HCT116 (cell line): ENCODE data around the gene CDH13. TPM values are rescaled to one million over a fixed set of nuclear protein-coding genes. Genes with fewer than 3 reads are reported as not detected.

Experiments used
- ATAC-seq: fragments of 200-7000 bp; cut with Tn5 transposase; 2 replicates; pipeline ENCODE4 v1.9.1; 2020; ENCODE audit warnings: mild to moderate bottlenecking, moderate library complexity
- BruUV-seq: library from RNA; stranded (reverse); fragments of 400-500 nt; replicated peaks from 2 replicates; lab custom pipeline; 2021; lab: Mats Ljungman, UMichigan
- CTCF ChIA-PET: fragments of 300-600 bp; sonication (Branson Sonifier 250); formaldehyde crosslinking; loops from one replicate; lab custom pipeline; 2021; ENCODE audit warnings: antibody characterized with exemption; lab: Charles Lee
- POLR2A ChIA-PET: fragments of 300-600, 350-600 bp; sonication (Branson Sonifier 250); formaldehyde crosslinking; loops from one replicate; lab custom pipeline; 2021; ENCODE audit warnings: antibody characterized with exemption; lab: Charles Lee
- RAD21 ChIA-PET, 2 experiments: fragments of 300-600 bp; sonication (Branson Sonifier 250); formaldehyde crosslinking; loops; one replicate each; lab custom pipeline; 2023; ENCODE audit warnings: low total read pairs in 2 of 2; ENCODE audit not compliant: uncharacterized antibody in 2 of 2, unreplicated experiment in 2 of 2, low non-redundant PET in 1 of 2; lab: Charles Lee
- DNase-seq: peaks from one replicate; pipeline ENCODE4 v3.0.0-alpha.2; 2010; ENCODE audit warnings: low read depth, low spot score
- H2AFZ ChIP-seq: fragments of 200-600 bp; shearing (Covaris generic), sonication (generic); 2 replicates; pipeline ENCODE4 v1.6.1; 2017; ENCODE audit warnings: low read depth, mixed run types, mixed read lengths, antibody characterized with exemption, low read length; ENCODE audit not compliant: poor library complexity, severe bottlenecking
- H3K27ac ChIP-seq: 2 replicates; pipeline ENCODE4 v1.5.1; 2012; ENCODE audit warnings: low read depth, low read length
- H3K27me3 ChIP-seq: fragments of 200-600 bp; sonication (generic); 2 replicates; pipeline ENCODE4 v1.6.1; 2016; ENCODE audit warnings: mixed run types, low read length, mixed read lengths; ENCODE audit not compliant: insufficient read depth
- H3K36me3 ChIP-seq, 2 experiments: fragments of 200-500 bp in 1 of 2; fragments of 200-600 bp in 1 of 2; sonication (Bioruptor generic) in 1 of 2; sonication (generic) in 1 of 2; 2 replicates each; pipeline versions ENCODE4 v1.5.1 to v1.6.1; 2014 to 2016; ENCODE audit warnings: low read length in 2 of 2, inconsistent platforms in 1 of 2, mixed read lengths in 1 of 2, mixed run types in 1 of 2; ENCODE audit not compliant: insufficient read depth in 2 of 2, control insufficient read depth in 1 of 2
- H3K4me1 ChIP-seq, 2 experiments: fragments of 200-600 bp in 1 of 2; sonication (generic) in 1 of 2; 2 replicates each; pipeline versions ENCODE4 v1.5.1 to v1.6.1; 2012 to 2017; ENCODE audit warnings: low read length in 2 of 2, inconsistent platforms in 1 of 2, mild to moderate bottlenecking in 1 of 2, mixed read lengths in 1 of 2, mixed run types in 1 of 2, moderate library complexity in 1 of 2; ENCODE audit not compliant: insufficient read depth in 2 of 2, control insufficient read depth in 1 of 2
- H3K4me2 ChIP-seq: fragments of 200-600 bp; sonication (generic); 2 replicates; pipeline ENCODE4 v1.6.1; 2017; ENCODE audit warnings: mixed run types, low read length, mixed read lengths
- H3K4me3 ChIP-seq, 2 experiments: fragments of 200-600 bp in 1 of 2; sonication (generic) in 1 of 2; replicated peaks in 1 of 2; 2 replicates each; pipeline ENCODE4 v1.5.1; 2011 to 2016; ENCODE audit warnings: low read length in 2 of 2, control low read depth in 1 of 2, low read depth in 1 of 2, mild to moderate bottlenecking in 1 of 2, mixed read lengths in 1 of 2, mixed run types in 1 of 2
- H3K79me2 ChIP-seq: fragments of 200-600 bp; sonication (generic); 2 replicates; pipeline ENCODE4 v1.6.1; 2017; ENCODE audit warnings: mild to moderate bottlenecking, mixed run types, low read length, moderate library complexity, mixed read lengths; ENCODE audit not compliant: insufficient read depth
- H3K9ac ChIP-seq: fragments of 200-600 bp; sonication (generic); 2 replicates; pipeline ENCODE4 v1.6.1; 2016; ENCODE audit warnings: low read length, mixed read lengths
- H3K9me2 ChIP-seq: fragments of 200-600 bp; sonication (generic), shearing (Covaris generic); 2 replicates; pipeline ENCODE4 v1.6.1; 2017; ENCODE audit warnings: mixed run types, mild to moderate bottlenecking, moderate library complexity; ENCODE audit not compliant: insufficient read depth
- H3K9me3 ChIP-seq, 2 experiments: fragments of 200-500 bp in 1 of 2; fragments of 200-600 bp in 1 of 2; sonication (Bioruptor generic) in 1 of 2; sonication (generic) in 1 of 2; 2 replicates each; pipeline ENCODE4 v1.6.1; 2014 to 2017; ENCODE audit warnings: low read length in 2 of 2, mixed read lengths in 2 of 2, inconsistent platforms in 1 of 2, low read depth in 1 of 2, mild to moderate bottlenecking in 1 of 2, mixed run types in 1 of 2, moderate library complexity in 1 of 2; ENCODE audit not compliant: control insufficient read depth in 1 of 2, insufficient read depth in 1 of 2
- H4K20me1 ChIP-seq: fragments of 200-600 bp; sonication (generic), shearing (Covaris generic); 2 replicates; pipeline ENCODE4 v1.6.1; 2017; ENCODE audit warnings: mixed run types, mild to moderate bottlenecking, moderate library complexity; ENCODE audit not compliant: insufficient read depth
- CBX3 ChIP-seq: IDR thresholded peaks from 2 replicates; pipeline ENCODE4 v1.6.1; 2012; ENCODE audit warnings: low read depth
- CEBPB ChIP-seq: IDR thresholded peaks from 2 replicates; pipeline ENCODE4 v1.6.1; 2012; ENCODE audit warnings: low read depth
- EZH2phosphoT487 ChIP-seq: fragments of 200-600 bp; IDR thresholded peaks from 2 replicates; pipeline ENCODE4 v1.6.1; 2018; ENCODE audit warnings: antibody characterized with exemption, borderline replicate concordance
- POLR2A ChIP-seq: IDR thresholded peaks from 2 replicates; pipeline ENCODE4 v1.7.0; 2011; ENCODE audit warnings: borderline replicate concordance; ENCODE audit not compliant: insufficient read depth, insufficient read length; ENCODE audit errors: extremely low read depth
- POLR2AphosphoS5 ChIP-seq: IDR thresholded peaks from 2 replicates; pipeline ENCODE4 v1.6.1; 2011; ENCODE audit warnings: mild to moderate bottlenecking, low read depth, low read length, moderate library complexity
- RAD21 ChIP-seq: IDR thresholded peaks from 2 replicates; pipeline ENCODE4 v1.6.1; 2012; ENCODE audit warnings: low read depth, mild to moderate bottlenecking
- SIN3A ChIP-seq: IDR thresholded peaks from 2 replicates; pipeline ENCODE4 v1.6.1; 2012; ENCODE audit warnings: low read depth
- SP1 ChIP-seq: IDR thresholded peaks from 2 replicates; pipeline ENCODE4 v1.6.1; 2012; ENCODE audit warnings: low read depth
- SRF ChIP-seq: IDR thresholded peaks from 2 replicates; pipeline ENCODE4 v1.6.1; 2012; ENCODE audit warnings: low read depth
- TCF7L2 ChIP-seq: IDR thresholded peaks from 2 replicates; pipeline ENCODE4 v1.7.0; 2011; ENCODE audit warnings: borderline replicate concordance, inconsistent platforms; ENCODE audit not compliant: insufficient read depth, insufficient read length; ENCODE audit errors: extremely low read depth
- ZNF274 ChIP-seq: fragments of 200-500 bp; sonication (Bioruptor generic); IDR thresholded peaks from 2 replicates; pipeline ENCODE4 v1.6.1; 2014; ENCODE audit warnings: mild to moderate bottlenecking, low read depth, low read length, inconsistent platforms
- intact Hi-C: fragments of 100-400 bp; cut with micrococcal nuclease; formaldehyde crosslinking; loops from 2 replicates; pipeline ENCODE4 v1.10.0; 2022
- total RNA-seq: library from RNA; stranded (reverse); gene quantifications from one replicate; pipeline ENCODE4 v1.2.1, GENCODE V29; 2021; ENCODE audit not compliant: unreplicated experiment
- TF ChIP-seq, protein P1 (sequence below): IDR thresholded peaks from 2 replicates; pipeline ENCODE4 v1.6.1; 2011; ENCODE audit warnings: mild to moderate bottlenecking, low read length, moderate library complexity; ENCODE audit not compliant: insufficient replicate concordance; ENCODE audit errors: extremely low read depth

CDH13 gene
- total RNA-seq, 1 experiment from 2014 or later, result not detected

DNA sequence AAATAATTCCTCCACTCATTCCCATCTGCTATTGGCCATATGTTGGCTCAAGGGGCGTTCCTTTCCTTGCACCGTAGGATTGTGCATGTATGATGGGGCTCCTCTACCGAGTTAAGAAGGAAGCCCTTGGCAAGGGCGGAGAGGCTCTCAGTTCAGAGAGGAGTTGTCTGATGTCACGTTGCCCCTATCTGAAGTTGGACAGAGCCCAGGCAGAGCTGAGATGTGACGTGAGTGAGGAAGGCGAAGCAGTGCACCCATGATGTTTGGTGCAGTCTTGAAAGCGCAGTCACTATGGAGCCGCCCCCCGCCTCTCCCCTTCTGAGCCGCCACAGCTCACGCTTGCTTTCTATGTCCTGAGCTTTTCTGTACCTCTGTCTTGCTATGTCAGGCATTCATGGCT lies 40.7 kb downstream of the CDH13 start:
- H3K79me2 ChIP-seq, result no peaks in the 10 kb centered on the region

DNA sequence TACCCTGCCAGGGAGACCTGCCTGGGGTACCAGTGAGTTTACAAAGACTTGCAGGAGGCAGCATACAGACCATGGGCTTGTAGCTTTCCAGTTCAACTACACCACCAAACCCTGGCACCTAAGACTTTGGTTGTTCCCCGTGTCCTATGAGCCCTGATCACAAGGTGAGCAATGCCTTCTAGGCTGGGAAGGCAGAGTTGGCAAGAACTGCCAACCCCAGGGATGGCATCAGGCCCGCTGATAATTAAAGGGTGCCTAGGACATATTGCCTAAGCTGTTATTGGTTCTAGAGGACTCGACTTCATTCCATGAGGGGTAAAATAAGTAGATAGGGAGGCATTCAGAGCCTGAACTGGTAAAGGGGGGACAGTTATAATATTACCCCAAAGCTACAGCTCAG lies 41.3 kb downstream of the CDH13 start:
- ATAC-seq (no peak), DNase-seq (no peak)
- ChIA-PET POLR2A (no interaction called here), RAD21 (no interaction called here), CTCF (interaction anchor here (1.2 kb wide), 1 partner anchor 16 kb away, joined by 3 read pairs; no protein-coding TSS in a partner anchor)
- Histone ChIP-seq H3K27ac (no peak overlapping the region), H3K4me3 (no peak overlapping the region), H3K9me2 (no peaks in the 10 kb centered on the region), H4K20me1 (no peaks in the 10 kb centered on the region), H3K27me3 (peaks cover 43% of the 10 kb centered on the region; the same call in 1 of the 2 replicates), H3K79me2 (no peaks in the 10 kb centered on the region), H3K36me3 (no peaks in the 10 kb centered on the region), H3K4me2 (no peak overlapping the region), H3K4me1 (no peaks in the 10 kb centered on the region), H3K9ac (no peak overlapping the region), H2AFZ (no peak overlapping the region), H3K9me3 (no peaks in the 10 kb centered on the region)
- intact Hi-C loops, result no loop called here
- TF ChIP-seq SP1 (no peak), SRF (no peak), CEBPB (no peak), RAD21 (no peak), TCF7L2 (no peak), CBX3 (no peak), EZH2phosphoT487 (no peak), ZNF274 (no peak), POLR2A (no peak), SIN3A (no peak), POLR2AphosphoS5 (no peak)
- TF ChIP-seq, protein P1, sequence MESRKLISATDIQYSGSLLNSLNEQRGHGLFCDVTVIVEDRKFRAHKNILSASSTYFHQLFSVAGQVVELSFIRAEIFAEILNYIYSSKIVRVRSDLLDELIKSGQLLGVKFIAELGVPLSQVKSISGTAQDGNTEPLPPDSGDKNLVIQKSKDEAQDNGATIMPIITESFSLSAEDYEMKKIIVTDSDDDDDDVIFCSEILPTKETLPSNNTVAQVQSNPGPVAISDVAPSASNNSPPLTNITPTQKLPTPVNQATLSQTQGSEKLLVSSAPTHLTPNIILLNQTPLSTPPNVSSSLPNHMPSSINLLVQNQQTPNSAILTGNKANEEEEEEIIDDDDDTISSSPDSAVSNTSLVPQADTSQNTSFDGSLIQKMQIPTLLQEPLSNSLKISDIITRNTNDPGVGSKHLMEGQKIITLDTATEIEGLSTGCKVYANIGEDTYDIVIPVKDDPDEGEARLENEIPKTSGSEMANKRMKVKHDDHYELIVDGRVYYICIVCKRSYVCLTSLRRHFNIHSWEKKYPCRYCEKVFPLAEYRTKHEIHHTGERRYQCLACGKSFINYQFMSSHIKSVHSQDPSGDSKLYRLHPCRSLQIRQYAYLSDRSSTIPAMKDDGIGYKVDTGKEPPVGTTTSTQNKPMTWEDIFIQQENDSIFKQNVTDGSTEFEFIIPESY, result no peak
- no TSS peak for BruUV-seq

More for the DNA sequence above, 40.7 kb downstream of the CDH13 start:
- H3K27ac ChIP-seq, result no peak overlapping the region
- no peaks in the 10 kb centered on the region for H3K4me1 ChIP-seq
- intact Hi-C loops, result no loop called here
- no TSS peak for BruUV-seq
- H3K4me3 ChIP-seq, result no peak overlapping the region
- H3K9me2 ChIP-seq, result no peaks in the 10 kb centered on the region
- no peak for TF ChIP-seq RAD21
- TF ChIP-seq SP1, result no peak
- POLR2A ChIA-PET, result no interaction called here
- no peaks in the 10 kb centered on the region for H3K9me3 ChIP-seq
- CTCF ChIA-PET, result interaction anchor here (1.2 kb wide), 1 partner anchor 17 kb away, joined by 3 read pairs; no protein-coding TSS in a partner anchor
- H3K9ac ChIP-seq, result no peak overlapping the region
- H3K4me2 ChIP-seq, result no peak overlapping the region
- DNase-seq, result no peak
- H4K20me1 ChIP-seq, result no peaks in the 10 kb centered on the region
- no peak for ATAC-seq
- no peak overlapping the region for H2AFZ ChIP-seq
- H3K36me3 ChIP-seq, result no peaks in the 10 kb centered on the region
- H3K27me3 ChIP-seq, result peaks cover 47% of the 10 kb centered on the region; the same call in 1 of the 2 replicates
- RAD21 ChIA-PET, result no interaction called here
